ENCODE measurements around the gene NATD1. TPM values are rescaled to one million over a fixed set of nuclear protein-coding genes. Genes with fewer than 3 reads are reported as not detected.
"Not testable (repeated sequence)": the region's sequence is repeated elsewhere in the genome, so short reads cannot be mapped to it uniquely, and the experiment has no call there.

The NATD1 gene
- total and polyA plus RNA-seq, 2 experiments from 2014 or later: 3.6 to 5.0 TPM

GRCh38 chr17:21231533-21231932 is 21.7 kb downstream of the NATD1 start:
- H3F3A ChIP-seq (ENCODE audit: insufficient read depth): no peaks in the 10 kb centered on the region
- H3K4me1 ChIP-seq (ENCODE audit: insufficient read depth): no peaks in the 10 kb centered on the region
- H3K9ac ChIP-seq: no peak overlapping the region
- in situ Hi-C loops (cut with MboI): loop anchor here (10.0 kb wide), 1 partner anchor 67 kb away; no protein-coding TSS in a partner anchor
- WGBS, 2 experiments (ENCODE audit: low coverage in 1 of 2, low lambda C conversion rate in 2 of 2, missing lambda C conversion rate in 2 of 2): 79% methylated on average over 6 of the region's 6 CpGs
- no peaks in the 10 kb centered on the region for H3K27me3 ChIP-seq (replicated peaks; ENCODE audit: insufficient read depth)
- H3K36me3 ChIP-seq (ENCODE audit: low read depth): no peaks in the 10 kb centered on the region
- no peaks in the 10 kb centered on the region for H4K20me1 ChIP-seq (ENCODE audit: insufficient read depth)
- H3K4me3 ChIP-seq: no peak overlapping the region
- H3K79me2 ChIP-seq (ENCODE audit: insufficient read depth): no peaks in the 10 kb centered on the region
- no peak overlapping the region for H3K4me2 ChIP-seq (ENCODE audit: unreplicated experiment)
- TF ChIP-seq EZH2phosphoT487 (IDR thresholded peaks at IDR 0.05; ENCODE audit: insufficient read depth, low read depth) (no peak), EZH2 (IDR thresholded peaks at IDR 0.05; ENCODE audit: insufficient read depth, poor library complexity, severe bottlenecking) (no peak)
- H2AFZ ChIP-seq: no peak overlapping the region
- H3K9me3 ChIP-seq (ENCODE audit: low read depth): no peaks in the 10 kb centered on the region
- no peak for DNase-seq
- H3K9me2 ChIP-seq (ENCODE audit: insufficient read depth): no peaks in the 10 kb centered on the region
- no peak overlapping the region for H3K27ac ChIP-seq

DNA sequence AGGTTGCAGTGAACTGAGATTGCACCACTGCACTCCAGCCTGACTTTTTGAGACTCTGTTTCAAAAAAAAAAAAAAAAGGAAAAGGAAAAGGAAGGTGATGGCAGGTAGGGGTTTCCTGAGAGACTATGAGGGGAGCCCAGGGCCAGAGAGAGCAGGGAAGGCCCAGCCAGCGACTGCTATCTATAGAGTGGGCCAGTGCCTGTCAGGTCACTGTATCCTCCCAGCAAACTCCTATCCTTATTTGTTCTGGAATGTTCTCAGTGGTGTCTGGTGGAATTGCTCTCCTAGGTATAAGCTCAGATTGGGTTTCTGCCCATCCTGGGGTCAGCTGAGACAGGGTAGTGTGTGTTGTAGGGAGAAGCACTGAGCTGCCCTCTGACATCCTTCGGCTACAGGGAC is 24.4 kb downstream of the NATD1 start:
- TF ChIP-seq EZH2 (IDR thresholded peaks at IDR 0.05; ENCODE audit: insufficient read depth, poor library complexity, severe bottlenecking) (no peak), EZH2phosphoT487 (IDR thresholded peaks at IDR 0.05; ENCODE audit: insufficient read depth, low read depth) (no peak)
- 70 to 86% methylated on average over 2 of the region's 2 CpGs for WGBS, 2 experiments (ENCODE audit: low coverage in 1 of 2, low lambda C conversion rate in 2 of 2, missing lambda C conversion rate in 2 of 2)
- in situ Hi-C loops (cut with MboI): no loop called here

DNA sequence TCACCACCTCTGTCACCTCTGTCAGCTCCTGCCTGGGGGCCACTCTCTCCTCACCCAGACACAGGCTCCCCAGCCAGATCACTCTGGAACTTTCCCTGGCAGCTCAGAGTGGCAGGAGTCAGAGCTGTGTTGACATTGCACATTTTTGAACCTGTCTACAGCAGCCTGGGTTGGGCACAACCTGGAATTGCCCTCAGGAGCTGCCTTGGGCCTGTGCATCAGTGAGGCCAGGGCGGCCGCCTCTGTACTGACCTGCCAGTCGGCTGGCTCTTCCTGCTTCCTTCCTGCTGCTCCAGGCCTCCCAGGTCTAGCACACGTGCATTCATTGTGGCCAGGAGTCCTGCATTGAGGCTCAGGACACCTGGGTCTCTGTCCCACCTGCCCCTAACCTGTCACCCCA is 25.1 kb downstream of the NATD1 start:
- H3K4me2 ChIP-seq (ENCODE audit: unreplicated experiment): no peak overlapping the region

More for the DNA sequence above, 24.4 kb downstream of the NATD1 start:
- H3K36me3 ChIP-seq (ENCODE audit: low read depth): no peaks in the 10 kb centered on the region
- no peak overlapping the region for H3K27ac ChIP-seq
- H3K9me2 ChIP-seq (ENCODE audit: insufficient read depth): no peaks in the 10 kb centered on the region
- H3F3A ChIP-seq (ENCODE audit: insufficient read depth): no peaks in the 10 kb centered on the region
- H3K4me3 ChIP-seq: no peak overlapping the region
- no peaks in the 10 kb centered on the region for H3K4me1 ChIP-seq (ENCODE audit: insufficient read depth)
- no peaks in the 10 kb centered on the region for H4K20me1 ChIP-seq (ENCODE audit: insufficient read depth)
- H2AFZ ChIP-seq: no peak overlapping the region
- DNase-seq: no peak
- H3K9me3 ChIP-seq (ENCODE audit: low read depth): no peaks in the 10 kb centered on the region
- H3K27me3 ChIP-seq (replicated peaks; ENCODE audit: insufficient read depth): no peaks in the 10 kb centered on the region
- no peak overlapping the region for H3K4me2 ChIP-seq (ENCODE audit: unreplicated experiment)
- no peaks in the 10 kb centered on the region for H3K79me2 ChIP-seq (ENCODE audit: insufficient read depth)
- no peak overlapping the region for H3K9ac ChIP-seq

DNA sequence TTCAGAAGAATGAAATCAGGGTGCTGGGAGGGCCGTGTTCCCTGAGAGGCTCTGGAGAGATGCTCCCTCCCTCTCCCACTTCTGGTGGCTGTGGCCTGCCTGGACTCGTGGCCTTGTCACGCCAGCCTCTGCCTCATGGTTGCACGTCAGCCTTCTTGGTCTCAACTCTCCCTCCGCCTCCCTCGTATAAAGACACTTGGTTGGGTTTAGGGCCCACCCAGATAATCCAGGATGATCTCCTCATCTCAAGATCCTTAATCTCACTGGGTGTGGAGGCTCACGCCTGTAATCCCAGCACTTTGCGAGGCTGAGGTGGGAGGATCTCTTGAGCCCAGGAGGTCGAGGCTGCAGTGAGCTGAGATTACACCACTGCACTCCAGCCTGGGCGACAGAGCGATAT is 25.9 kb downstream of the NATD1 start:
- H3K9me3 ChIP-seq (ENCODE audit: low read depth); H3K9me2 ChIP-seq (ENCODE audit: insufficient read depth); H3K36me3 ChIP-seq (ENCODE audit: low read depth); H4K20me1 ChIP-seq (ENCODE audit: insufficient read depth); in situ Hi-C loops (cut with MboI); H3K4me2 ChIP-seq (ENCODE audit: unreplicated experiment); H3K27me3 ChIP-seq (replicated peaks; ENCODE audit: insufficient read depth); H3K27ac ChIP-seq; DNase-seq; H3K4me3 ChIP-seq; H3F3A ChIP-seq (ENCODE audit: insufficient read depth); H3K79me2 ChIP-seq (ENCODE audit: insufficient read depth); H3K4me1 ChIP-seq (ENCODE audit: insufficient read depth); H2AFZ ChIP-seq; H3K9ac ChIP-seq: not testable (repeated sequence)
- WGBS, 2 experiments (ENCODE audit: low coverage in 1 of 2, low lambda C conversion rate in 2 of 2, missing lambda C conversion rate in 2 of 2): 71 to 73% methylated on average over 11 of the region's 11 CpGs

More for the DNA sequence above, 25.1 kb downstream of the NATD1 start:
- Histone ChIP-seq H3K79me2 (ENCODE audit: insufficient read depth) (no peaks in the 10 kb centered on the region), H3K27me3 (replicated peaks; ENCODE audit: insufficient read depth) (no peaks in the 10 kb centered on the region), H4K20me1 (ENCODE audit: insufficient read depth) (no peaks in the 10 kb centered on the region), H3K4me3 (no peak overlapping the region), H3K9me2 (ENCODE audit: insufficient read depth) (no peaks in the 10 kb centered on the region), H3F3A (ENCODE audit: insufficient read depth) (no peaks in the 10 kb centered on the region), H2AFZ (no peak overlapping the region), H3K36me3 (ENCODE audit: low read depth) (no peaks in the 10 kb centered on the region), H3K9ac (no peak overlapping the region), H3K27ac (no peak overlapping the region), H3K4me1 (ENCODE audit: insufficient read depth) (no peaks in the 10 kb centered on the region), H3K9me3 (ENCODE audit: low read depth) (no peaks in the 10 kb centered on the region)
- WGBS, 2 experiments (ENCODE audit: low coverage in 1 of 2, low lambda C conversion rate in 2 of 2, missing lambda C conversion rate in 2 of 2): 78 to 81% methylated on average over 4 of the region's 4 CpGs
- no peak for DNase-seq
- in situ Hi-C loops (cut with MboI): no loop called here
- TF ChIP-seq EZH2phosphoT487 (IDR thresholded peaks at IDR 0.05; ENCODE audit: insufficient read depth, low read depth) (no peak), EZH2 (IDR thresholded peaks at IDR 0.05; ENCODE audit: insufficient read depth, poor library complexity, severe bottlenecking) (no peak)

DNA sequence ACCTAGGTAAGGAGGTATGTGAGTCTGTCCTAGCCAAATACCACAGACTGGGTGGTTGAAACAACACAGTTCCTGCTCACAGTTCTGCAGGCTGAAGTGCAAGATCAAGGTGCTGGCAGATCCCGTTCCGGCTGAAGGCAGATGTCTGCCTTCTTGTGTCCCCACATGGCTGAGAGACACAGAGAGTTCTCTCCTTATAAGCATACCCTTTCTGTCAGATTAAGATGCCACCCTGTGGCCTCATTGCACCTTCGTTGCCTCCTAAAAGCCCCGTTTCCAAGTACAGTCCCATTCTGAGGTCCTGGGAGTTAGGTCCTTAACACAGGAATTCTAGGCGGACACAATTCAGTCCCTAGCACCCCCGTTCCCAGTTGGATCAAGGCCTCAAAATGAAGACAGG is 30.1 kb downstream of the NATD1 start:
- Histone ChIP-seq H3K9ac (no peak overlapping the region), H3K4me3 (no peak overlapping the region), H3K9me2 (ENCODE audit: insufficient read depth) (no peaks in the 10 kb centered on the region), H3K9me3 (ENCODE audit: low read depth) (no peaks in the 10 kb centered on the region), H3F3A (ENCODE audit: insufficient read depth) (no peaks in the 10 kb centered on the region), H4K20me1 (ENCODE audit: insufficient read depth) (no peaks in the 10 kb centered on the region), H3K27ac (no peak overlapping the region), H3K27me3 (replicated peaks; ENCODE audit: insufficient read depth) (no peaks in the 10 kb centered on the region), H3K79me2 (ENCODE audit: insufficient read depth) (peaks cover 23% of the 10 kb centered on the region), H3K4me1 (ENCODE audit: insufficient read depth) (no peaks in the 10 kb centered on the region), H3K36me3 (ENCODE audit: low read depth) (no peaks in the 10 kb centered on the region), H3K4me2 (ENCODE audit: unreplicated experiment) (no peak overlapping the region), H2AFZ (no peak overlapping the region)
- no peak for DNase-seq
- no peak for TF ChIP-seq EZH2phosphoT487 (IDR thresholded peaks at IDR 0.05; ENCODE audit: insufficient read depth, low read depth)
- TF ChIP-seq EZH2 (IDR thresholded peaks at IDR 0.05; ENCODE audit: insufficient read depth, poor library complexity, severe bottlenecking): no peak
- in situ Hi-C loops (cut with MboI): no loop called here
- 94 to 98% methylated on average over 6 of the region's 6 CpGs for WGBS, 2 experiments (ENCODE audit: low coverage in 1 of 2, low lambda C conversion rate in 2 of 2, missing lambda C conversion rate in 2 of 2)
